Endothelial cell of umbilical vein (primary cell): ENCODE results near the gene FAM181A. TPM values are rescaled to one million over a fixed set of nuclear protein-coding genes. Genes with fewer than 3 reads are reported as not detected.

Source experiments
- BruUV-seq: library from RNA; stranded (reverse); fragments of 400-500 nt; replicated peaks from 2 replicates; lab custom pipeline; 2021; lab: Mats Ljungman, UMichigan
- CTCF ChIA-PET: fragments of 300-600, 350-600 bp; sonication (Branson Sonifier 250); formaldehyde crosslinking; loops from one replicate; lab custom pipeline; 2021; ENCODE audit warnings: antibody characterized with exemption, inconsistent platforms; lab: Charles Lee
- POLR2A ChIA-PET: fragments of 300-600, 350-600 bp; sonication (Branson Sonifier 250); formaldehyde crosslinking; loops from one replicate; lab custom pipeline; 2021; ENCODE audit warnings: antibody characterized with exemption, inconsistent platforms; lab: Charles Lee
- DNase-seq: peaks from one replicate; pipeline ENCODE4 v3.0.0-alpha.2; 2011; ENCODE audit warnings: low read depth, low spot score
- FAIRE-seq: peaks from 2 replicates; lab custom pipeline; 2011; peaks lifted over from hg19 to GRCh38; lab: Jason Lieb, UNC
- H2AFZ ChIP-seq: 2 replicates; pipeline ENCODE4 v1.6.0; 2012; ENCODE audit warnings: low read depth, low read length, control low read depth, inconsistent platforms
- H3K27ac ChIP-seq: 2 replicates; pipeline ENCODE4 v1.5.1; 2011; ENCODE audit warnings: low read depth, mild to moderate bottlenecking, control low read depth, low read length, moderate library complexity; ENCODE audit not compliant: insufficient read depth
- H3K27me3 ChIP-seq, 2 experiments: 2 replicates each; pipeline versions ENCODE4 v1.6.0 to v1.6.1; 2011; ENCODE audit warnings: low read length in 2 of 2, mixed read lengths in 1 of 2; ENCODE audit not compliant: control insufficient read depth in 2 of 2, insufficient read depth in 2 of 2
- H3K36me3 ChIP-seq, 2 experiments: 2 replicates in 1 of 2; 3 replicates in 1 of 2; pipeline ENCODE4 v1.5.1; 2011; ENCODE audit warnings: low read length in 2 of 2, mild to moderate bottlenecking in 1 of 2, moderate library complexity in 1 of 2; ENCODE audit not compliant: control insufficient read depth in 2 of 2, insufficient read depth in 2 of 2; ENCODE audit errors: extremely low read depth in 1 of 2
- H3K4me1 ChIP-seq: 3 replicates; pipeline ENCODE4 v1.5.1; 2011; ENCODE audit warnings: mild to moderate bottlenecking, low read length; ENCODE audit not compliant: control insufficient read depth, insufficient read depth; ENCODE audit errors: extremely low read depth
- H3K4me2 ChIP-seq: 2 replicates; pipeline ENCODE4 v1.6.1; 2011; ENCODE audit warnings: low read length, control low read depth, mixed read lengths; ENCODE audit not compliant: insufficient read depth
- H3K4me3 ChIP-seq, 3 experiments: fragments of 200-600 bp in 1 of 3; sonication (generic), shearing (Covaris generic) in 1 of 3; replicated peaks in 1 of 3; 2 replicates each; pipeline ENCODE4 v1.5.1; 2011 to 2016; ENCODE audit warnings: control low read depth in 3 of 3, low read length in 3 of 3, mild to moderate bottlenecking in 2 of 3, inconsistent platforms in 1 of 3, low read depth in 1 of 3, moderate library complexity in 1 of 3; ENCODE audit not compliant: insufficient read depth in 1 of 3
- H3K79me2 ChIP-seq: 2 replicates; pipeline ENCODE4 v1.6.0; 2012; ENCODE audit warnings: low read length, inconsistent platforms; ENCODE audit not compliant: control insufficient read depth, insufficient read depth
- H3K9ac ChIP-seq: replicated peaks from 2 replicates; pipeline ENCODE3; 2011; ENCODE audit warnings: low read length, control low read depth; ENCODE audit not compliant: insufficient read depth; ENCODE audit errors: extremely low read depth
- H3K9me1 ChIP-seq: replicated peaks from 3 replicates; pipeline ENCODE4 v1.6.0; 2011; ENCODE audit warnings: mild to moderate bottlenecking, low read length; ENCODE audit not compliant: control insufficient read depth, insufficient read depth; ENCODE audit errors: extremely low read depth
- H3K9me3 ChIP-seq: replicated peaks from 2 replicates; pipeline ENCODE4 v1.5.1; 2012; ENCODE audit warnings: low read length, inconsistent platforms; ENCODE audit not compliant: control insufficient read depth, insufficient read depth
- H4K20me1 ChIP-seq: replicated peaks from 2 replicates; pipeline ENCODE3; 2011; ENCODE audit warnings: mild to moderate bottlenecking, low read length; ENCODE audit not compliant: control insufficient read depth, insufficient read depth; ENCODE audit errors: extremely low read depth
- FOS ChIP-seq: IDR thresholded peaks from 2 replicates; pipeline ENCODE4 v1.6.1; 2011; ENCODE audit warnings: mild to moderate bottlenecking, low read length, moderate library complexity, borderline replicate concordance; ENCODE audit not compliant: insufficient read depth
- JUN ChIP-seq: IDR thresholded peaks from 2 replicates; pipeline ENCODE4 v1.6.1; 2011; ENCODE audit warnings: borderline replicate concordance, low read depth; ENCODE audit not compliant: insufficient read length, insufficient read depth
- MYC ChIP-seq: IDR thresholded peaks from one replicate; pipeline ENCODE4 v1.6.1; 2011; ENCODE audit warnings: mild to moderate bottlenecking, low read depth, low read length
- POLR2A ChIP-seq: IDR thresholded peaks from 2 replicates; pipeline ENCODE4 v1.6.1; 2012; ENCODE audit warnings: low read depth, mild to moderate bottlenecking, control low read depth, low read length
- POLR2AphosphoS5 ChIP-seq: IDR thresholded peaks from 2 replicates; pipeline ENCODE4 v1.6.1; 2012; ENCODE audit warnings: low read depth, mild to moderate bottlenecking, control low read depth, low read length, moderate library complexity; ENCODE audit not compliant: insufficient read depth
- dilution Hi-C: fragments of 300-500 bp; cut with MboI; formaldehyde crosslinking; loops from one replicate; pipeline ENCODE4 v1.15.0; 2019; ENCODE audit warnings: low sequenced_read_pairs; ENCODE audit not compliant: extremely low pct_ligation_motif_present
- intact Hi-C: fragments of 100-400 bp; cut with micrococcal nuclease; formaldehyde crosslinking; loops from one replicate; pipeline ENCODE4 v1.10.0; 2022
- polyA plus RNA-seq, 4 experiments: library from polyadenylated mRNA; depleted of rRNA in 3 of 4; stranded (reverse) in 3 of 4; unstranded in 1 of 4; fragments of >200 nt; gene quantifications; 2 replicates each; pipeline versions ENCODE4 v1.2.1 to v1.2.3, GENCODE V29; 2011 to 2012; ENCODE audit warnings: missing spikeins in 1 of 4
- total RNA-seq: library from RNA; stranded (reverse); gene quantifications from 2 replicates; pipeline ENCODE4 v1.2.3, GENCODE V29; 2021
- TF ChIP-seq, protein P1 (sequence below), 2 donors: IDR thresholded peaks; 1 replicate in 1 of 2; 2 replicates in 1 of 2; pipeline ENCODE4 v1.5.1; 2011; ENCODE audit warnings: low read length in 2 of 2, mild to moderate bottlenecking in 2 of 2, moderate library complexity in 2 of 2, control low read depth in 1 of 2, inconsistent platforms in 1 of 2, low read depth in 1 of 2; ENCODE audit not compliant: insufficient read depth in 1 of 2; ENCODE audit errors: extremely low read depth in 1 of 2
- TF ChIP-seq, protein P2 (sequence below): IDR thresholded peaks from 2 replicates; pipeline ENCODE4 v1.6.1; 2011; ENCODE audit not compliant: insufficient read depth, insufficient read length

FAM181A gene
- total and polyA plus RNA-seq, 2 donors (not counting 3 experiments of a cell fraction or from before 2014, with no cell fraction given), result not detected

DNA sequence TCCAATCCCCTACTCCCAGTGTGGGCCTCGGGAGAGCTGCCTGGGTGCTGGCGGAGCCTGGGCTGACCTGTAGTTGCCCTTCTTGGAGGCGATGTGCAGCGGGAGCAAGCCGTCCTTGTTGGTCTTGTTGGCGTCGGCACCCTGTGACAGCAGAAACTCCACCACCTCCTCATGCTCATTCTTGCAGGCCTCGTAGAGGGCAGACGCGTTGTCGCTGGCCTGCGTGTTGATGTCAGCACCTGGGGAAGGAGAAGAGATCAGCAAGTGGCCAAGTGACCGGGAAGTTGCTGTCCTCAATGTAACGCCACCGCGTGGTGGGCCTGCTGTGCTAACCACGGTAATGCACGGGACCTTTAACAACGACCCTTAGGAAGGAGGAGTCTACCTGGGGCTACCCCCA lies 20.1 kb downstream of the FAM181A start:
- no peak for DNase-seq
- H3K27me3 ChIP-seq, result peaks cover 0 to 1% of the 10 kb centered on the region in 2 experiments
- no peaks in the 10 kb centered on the region for H3K36me3 ChIP-seq
- no peak for FAIRE-seq
- H3K4me3 ChIP-seq, result no peak overlapping the region
- TF ChIP-seq POLR2A (no peak), JUN (no peak)
- dilution Hi-C loops (no loop called here), intact Hi-C loops (no loop called here)
- no TSS peak for BruUV-seq
- no peaks in the 10 kb centered on the region for H4K20me1 ChIP-seq
- H3K27ac ChIP-seq, result no peak overlapping the region
- no peaks in the 10 kb centered on the region for H3K9me3 ChIP-seq
- H3K79me2 ChIP-seq, result no peaks in the 10 kb centered on the region
- POLR2A ChIA-PET, result interaction anchor here (0.7 kb wide), 1 partner anchor 185 kb away, joined by 3 read pairs; no protein-coding TSS in a partner anchor
- no peak overlapping the region for H3K4me2 ChIP-seq
- H2AFZ ChIP-seq, result no peak overlapping the region
- no peaks in the 10 kb centered on the region for H3K9me1 ChIP-seq
- CTCF ChIA-PET, result interaction anchor here (1.1 to 1.4 kb wide), 4 partner anchors 9 to 189 kb away, joined by 3 to 6 read pairs (median 4); no protein-coding TSS in a partner anchor
- peaks cover 5% of the 10 kb centered on the region for H3K4me1 ChIP-seq
- H3K9ac ChIP-seq, result no peak overlapping the region

DNA sequence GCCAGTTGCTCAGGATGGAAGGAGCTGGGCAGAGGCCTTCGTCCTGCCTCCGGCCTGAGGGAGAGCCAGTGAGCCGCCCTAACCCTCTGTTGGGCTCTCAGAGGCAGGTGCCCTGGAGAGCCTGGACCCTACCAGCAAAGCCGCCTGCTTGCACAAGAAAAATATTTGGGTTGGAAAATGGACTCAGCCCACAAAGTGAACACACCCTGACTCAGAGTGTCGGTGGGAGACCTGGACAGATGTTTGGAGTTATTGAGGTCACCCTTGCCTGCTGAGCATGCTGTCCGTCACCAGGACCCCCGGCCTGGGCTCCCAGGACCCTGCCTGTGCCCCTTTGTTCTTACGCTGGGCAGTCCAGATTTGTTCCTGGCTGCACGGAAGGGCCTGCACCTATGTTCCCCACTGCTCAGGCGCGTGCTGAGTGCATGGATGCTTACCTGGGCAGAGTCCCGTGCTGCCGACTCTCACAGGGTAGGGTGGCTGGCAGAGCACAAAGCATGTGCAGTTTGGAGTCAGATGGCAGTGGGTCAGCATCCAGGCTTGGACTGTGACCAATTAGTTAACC lies 22.4 kb downstream of the FAM181A start:
- no peak for TF ChIP-seq FOS
- TF ChIP-seq, protein P1, sequence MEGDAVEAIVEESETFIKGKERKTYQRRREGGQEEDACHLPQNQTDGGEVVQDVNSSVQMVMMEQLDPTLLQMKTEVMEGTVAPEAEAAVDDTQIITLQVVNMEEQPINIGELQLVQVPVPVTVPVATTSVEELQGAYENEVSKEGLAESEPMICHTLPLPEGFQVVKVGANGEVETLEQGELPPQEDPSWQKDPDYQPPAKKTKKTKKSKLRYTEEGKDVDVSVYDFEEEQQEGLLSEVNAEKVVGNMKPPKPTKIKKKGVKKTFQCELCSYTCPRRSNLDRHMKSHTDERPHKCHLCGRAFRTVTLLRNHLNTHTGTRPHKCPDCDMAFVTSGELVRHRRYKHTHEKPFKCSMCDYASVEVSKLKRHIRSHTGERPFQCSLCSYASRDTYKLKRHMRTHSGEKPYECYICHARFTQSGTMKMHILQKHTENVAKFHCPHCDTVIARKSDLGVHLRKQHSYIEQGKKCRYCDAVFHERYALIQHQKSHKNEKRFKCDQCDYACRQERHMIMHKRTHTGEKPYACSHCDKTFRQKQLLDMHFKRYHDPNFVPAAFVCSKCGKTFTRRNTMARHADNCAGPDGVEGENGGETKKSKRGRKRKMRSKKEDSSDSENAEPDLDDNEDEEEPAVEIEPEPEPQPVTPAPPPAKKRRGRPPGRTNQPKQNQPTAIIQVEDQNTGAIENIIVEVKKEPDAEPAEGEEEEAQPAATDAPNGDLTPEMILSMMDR (IDR thresholded peaks at IDR 0.05; ENCODE audit: extremely low read depth in 1 of 2, insufficient read depth in 1 of 2, low read depth in 1 of 2, low read length in 2 of 2), result no peak
- TF ChIP-seq, protein P2, sequence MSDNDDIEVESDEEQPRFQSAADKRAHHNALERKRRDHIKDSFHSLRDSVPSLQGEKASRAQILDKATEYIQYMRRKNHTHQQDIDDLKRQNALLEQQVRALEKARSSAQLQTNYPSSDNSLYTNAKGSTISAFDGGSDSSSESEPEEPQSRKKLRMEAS, result no peak
- no peak for TF ChIP-seq POLR2AphosphoS5
- no peak for TF ChIP-seq JUN
- TF ChIP-seq MYC, result no peak
- Histone ChIP-seq H3K27me3 (peaks cover 0 to 1% of the 10 kb centered on the region in 2 experiments), H3K79me2 (no peaks in the 10 kb centered on the region), H2AFZ (no peak overlapping the region), H3K9ac (no peak overlapping the region), H3K36me3 (no peaks in the 10 kb centered on the region), H3K4me1 (peaks cover 5% of the 10 kb centered on the region), H3K4me2 (no peak overlapping the region), H3K9me1 (no peaks in the 10 kb centered on the region), H3K27ac (no peak overlapping the region), H3K9me3 (no peaks in the 10 kb centered on the region), H4K20me1 (no peaks in the 10 kb centered on the region), H3K4me3 (no peak overlapping the region)
- POLR2A ChIA-PET, result no interaction called here
- CTCF ChIA-PET, result interaction anchor here (0.6 to 2.3 kb wide), 2 partner anchors 10 to 36 kb away, joined by 3 to 19 read pairs; no protein-coding TSS in a partner anchor
- dilution Hi-C loops (no loop called here), intact Hi-C loops (no loop called here)
- FAIRE-seq (no peak), DNase-seq (no peak)
- BruUV-seq, result no TSS peak
